Lower leg skin (tissue), 4 donors: ENCODE data around the gene CDH23. TPM values are rescaled to one million over a fixed set of nuclear protein-coding genes. Genes with fewer than 3 reads are reported as not detected.
A peak's percentile ranks its signal among the peaks of the same experiment; 100 is the strongest.

Experiments
- DNase-seq, 2 donors: peaks; one replicate each; pipeline ENCODE4 v3.0.0-alpha.2; 2019; ENCODE audit warnings: low spot score in 2 of 2
- H3K4me3 ChIP-seq: fragments of 200-600 bp; sonication (generic); 2 replicates; pipeline ENCODE4 v1.5.1; 2017; ENCODE audit warnings: mild to moderate bottlenecking, low read depth; ENCODE audit not compliant: poor library complexity, severe bottlenecking
- CTCF ChIP-seq, 3 donors: fragments of 450-650 bp; IDR thresholded peaks; one replicate each; pipeline ENCODE4 v1.5.1; 2016; ENCODE audit warnings: antibody characterized with exemption in 3 of 3, mild to moderate bottlenecking in 3 of 3, moderate library complexity in 2 of 3
- POLR2A ChIP-seq, 2 donors: fragments of 450-650 bp; IDR thresholded peaks; one replicate each; pipeline ENCODE4 v1.6.1; 2016 to 2017; ENCODE audit warnings: antibody characterized with exemption in 2 of 2, mild to moderate bottlenecking in 1 of 2, moderate library complexity in 1 of 2
- WGBS, 2 donors: methylation state at CpG; one replicate each; pipeline ENCODE4 v1.1.5; 2018; 5-methylcytosine and 5-hydroxymethylcytosine counted together
- intact Hi-C: fragments of 100-400 bp; cut with DNase I; formaldehyde crosslinking; loops from one replicate; pipeline ENCODE4 v1.15.0; 2023; ENCODE audit warnings: low total_unique reads
- total RNA-seq, 4 donors: library from RNA; depleted of rRNA; stranded (reverse); fragments of >200 nt; gene quantifications; one replicate each; pipeline ENCODE4 v1.1.0, GENCODE V29; 2016

CDH23 gene
- total RNA-seq, 4 donors from 2014 or later, result 1.7 to 9.2 (median 2.6) TPM

- peak in 1 of 2 donors; percentile 70 for DNase-seq
- WGBS, 2 donors, result 51 to 58% methylated on average over 3 of the region's 3 CpGs
- intact Hi-C loops, result no loop called here
Measured at GRCh38 chr10:71390921-71391690, 5.6 kb upstream of the CDH23 start.

GRCh38 chr10:71391701-71392100 lies 5.0 kb upstream of the CDH23 start:
- whole genome bisulfite sequencing, 2 donors, result 79 to 93% methylated on average over 5 of the region's 5 CpGs
- intact Hi-C loops, result no loop called here
- no peak overlapping the region for H3K4me3 ChIP-seq
- peak in 1 of 2 donors; percentile 43 for DNase-seq
- TF ChIP-seq POLR2A (IDR thresholded peaks at IDR 0.05), result no peak
- TF ChIP-seq CTCF (IDR thresholded peaks at IDR 0.05), result no peak

More at GRCh38 chr10:71390921-71391690, 5.6 kb upstream of the CDH23 start:
- TF ChIP-seq POLR2A (IDR thresholded peaks at IDR 0.05), result no peak
- no peak for TF ChIP-seq CTCF (IDR thresholded peaks at IDR 0.05)
- no peak overlapping the region for H3K4me3 ChIP-seq

GRCh38 chr10:71392292-71392691 lies 4.4 kb upstream of the CDH23 start:
- no peak overlapping the region for H3K4me3 ChIP-seq
- 14 to 40% methylated on average over 1 of the region's 1 CpG for WGBS, 2 donors
- no peak for DNase-seq
- intact Hi-C loops, result no loop called here
- TF ChIP-seq CTCF (IDR thresholded peaks at IDR 0.05) (no peak), POLR2A (IDR thresholded peaks at IDR 0.05) (no peak)

- no peak for TF ChIP-seq POLR2A (IDR thresholded peaks at IDR 0.05)
- TF ChIP-seq CTCF (IDR thresholded peaks at IDR 0.05), result no peak
- no peak overlapping the region for H3K4me3 ChIP-seq
- intact Hi-C loops, result no loop called here
- peak in 1 of 2 donors; percentile 69 for DNase-seq
- 81 to 84% methylated on average over 16 of the region's 16 CpGs for WGBS, 2 donors
Measured at GRCh38 chr10:71392791-71393781, 3.6 kb upstream of the CDH23 start.

GRCh38 chr10:71393841-71394475 lies 2.8 kb upstream of the CDH23 start:
- WGBS, 2 donors, result 84 to 86% methylated on average over 8 of the region's 8 CpGs
- no peak overlapping the region for H3K4me3 ChIP-seq
- no peak for TF ChIP-seq CTCF (IDR thresholded peaks at IDR 0.05)
- TF ChIP-seq POLR2A (IDR thresholded peaks at IDR 0.05), result no peak
- intact Hi-C loops, result no loop called here
- DNase-seq, result peak in 1 of 2 donors; percentile 76
